GM06990 (cell line): ENCODE data around the gene JPH2.
A peak's percentile ranks its signal among the peaks of the same experiment; 100 is the strongest.
"Not testable (repeated sequence)": the region's sequence is repeated elsewhere in the genome, so short reads cannot be mapped to it uniquely, and the experiment has no call there.

Source experiments
- DNase-seq: peaks from one replicate; pipeline ENCODE4 v3.0.0-alpha.2; 2011; ENCODE audit not compliant: insufficient read length; ENCODE audit errors: extremely low read depth
- H3K27me3 ChIP-seq: replicated peaks from 2 replicates; pipeline ENCODE4 v1.6.0; 2011; ENCODE audit warnings: low read length; ENCODE audit not compliant: control insufficient read depth, insufficient read depth
- H3K36me3 ChIP-seq: 2 replicates; pipeline ENCODE4 v1.5.1; 2011; ENCODE audit warnings: low read length; ENCODE audit not compliant: control insufficient read depth, insufficient read depth
- H3K4me3 ChIP-seq: replicated peaks from 2 replicates; pipeline ENCODE4 v1.5.1; 2011; ENCODE audit warnings: low read depth, mild to moderate bottlenecking, control low read depth, low read length
- CTCF ChIP-seq: IDR thresholded peaks from 2 replicates; pipeline ENCODE4 v1.5.1; 2011; ENCODE audit warnings: low read length, control low read depth, mild to moderate bottlenecking, inconsistent platforms; ENCODE audit not compliant: insufficient read depth, poor library complexity, severe bottlenecking

JPH2 gene

GRCh38 chr20:44190197-44190852 lies 3.3 kb upstream of the JPH2 start:
- TF ChIP-seq CTCF, result peak; percentile 69
- not testable (repeated sequence) for H3K27me3 ChIP-seq, H3K36me3 ChIP-seq, H3K4me3 ChIP-seq
- peak; percentile 34 for DNase-seq

GRCh38 chr20:44188752-44189151 lies 1.8 kb upstream of the JPH2 start:
- peaks cover 2% of the 10 kb centered on the region for H3K27me3 ChIP-seq
- no peak overlapping the region for H3K4me3 ChIP-seq
- no peak for TF ChIP-seq CTCF
- no peak for DNase-seq
- no peaks in the 10 kb centered on the region for H3K36me3 ChIP-seq

- Histone ChIP-seq H3K4me3 (no peak overlapping the region), H3K27me3 (peaks cover 2% of the 10 kb centered on the region), H3K36me3 (no peaks in the 10 kb centered on the region)
- DNase-seq, result no peak
- TF ChIP-seq CTCF, result no peak
Observed at GRCh38 chr20:44187772-44188709, 1.1 kb upstream of the JPH2 start.

GRCh38 chr20:44186674-44187053 lies 324 bp downstream of the JPH2 start:
- Histone ChIP-seq H3K36me3 (no peaks in the 10 kb centered on the region), H3K4me3 (no peak overlapping the region), H3K27me3 (peaks cover 2% of the 10 kb centered on the region)
- no peak for TF ChIP-seq CTCF
- no peak for DNase-seq

DNA sequence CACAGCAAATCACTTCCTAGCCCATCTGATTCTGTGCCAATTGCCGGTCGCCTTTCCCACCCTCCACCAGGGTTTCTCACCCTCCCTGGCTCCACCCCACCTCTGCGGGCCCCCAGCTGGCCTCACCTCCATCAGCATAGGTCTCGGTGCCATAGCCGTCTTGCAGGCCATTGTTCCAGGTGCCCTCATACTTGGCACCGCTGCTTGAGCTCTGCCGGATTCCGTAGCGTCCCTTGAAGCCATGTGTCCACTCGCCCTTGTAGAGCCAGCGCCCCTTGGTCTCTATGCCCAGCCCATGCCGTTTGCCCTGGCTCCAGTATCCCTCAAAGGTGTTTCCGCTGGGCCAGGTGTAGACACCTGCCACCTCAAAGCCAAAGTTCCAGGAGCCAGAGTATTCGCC lies 787 bp downstream of the JPH2 start:
- no peak for TF ChIP-seq CTCF
- no peak overlapping the region for H3K4me3 ChIP-seq
- no peaks in the 10 kb centered on the region for H3K36me3 ChIP-seq
- peaks cover 2% of the 10 kb centered on the region for H3K27me3 ChIP-seq
- no peak for DNase-seq
